WERI-Rb-1 (cell line): ENCODE data around the gene SH3D21.
A peak's percentile ranks its signal among the peaks of the same experiment; 100 is the strongest.

ENCODE experiments used
- DNase-seq: peaks from one replicate; pipeline ENCODE4 v3.0.0-alpha.2; 2020
- H3K27ac ChIP-seq: fragments of 250-450 bp; sonication (Bioruptor Pico); 2 replicates; pipeline ENCODE4 v1.5.1; 2020; ENCODE audit warnings: mild to moderate bottlenecking, moderate library complexity
- H3K27me3 ChIP-seq: fragments of 250-450 bp; sonication (Bioruptor Pico); 2 replicates; pipeline ENCODE4 v1.5.1; 2021; ENCODE audit warnings: mild to moderate bottlenecking, low read depth, moderate library complexity; ENCODE audit not compliant: insufficient read depth, severe bottlenecking
- H3K36me3 ChIP-seq: fragments of 250-450 bp; sonication (Bioruptor Pico); 2 replicates; pipeline ENCODE4 v1.5.1; 2020; ENCODE audit warnings: mild to moderate bottlenecking, moderate library complexity
- H3K4me3 ChIP-seq: 2 replicates; pipeline ENCODE4 v1.5.1; 2011; ENCODE audit warnings: low read depth, mild to moderate bottlenecking, control low read depth, low read length
- H3K9me3 ChIP-seq: fragments of 250-450 bp; sonication (Bioruptor Pico); 2 replicates; pipeline ENCODE4 v1.5.1; 2021; ENCODE audit warnings: mild to moderate bottlenecking, moderate library complexity; ENCODE audit not compliant: severe bottlenecking
- CTCF ChIP-seq: IDR thresholded peaks from 2 replicates; pipeline ENCODE4 v1.5.1; 2011; ENCODE audit warnings: low read depth, mild to moderate bottlenecking, control low read depth, inconsistent platforms, low read length

SH3D21 gene

GRCh38 chr1:36339615-36340014 lies 33.4 kb downstream of the SH3D21 start:
- Histone ChIP-seq H3K9me3 (no peaks in the 10 kb centered on the region), H3K27me3 (no peaks in the 10 kb centered on the region), H3K4me3 (no peak overlapping the region), H3K27ac (no peak overlapping the region), H3K36me3 (peaks cover 9% of the 10 kb centered on the region)
- no peak for TF ChIP-seq CTCF
- DNase-seq, result no peak

GRCh38 chr1:36341626-36342320 lies 35.6 kb downstream of the SH3D21 start:
- Histone ChIP-seq H3K36me3 (peaks cover 17% of the 10 kb centered on the region), H3K4me3 (no peak overlapping the region), H3K9me3 (no peaks in the 10 kb centered on the region), H3K27me3 (no peaks in the 10 kb centered on the region), H3K27ac (0 out of 2 replicates have a peak overlapping the region, but pooled peaks have one; percentile 14)
- no peak for DNase-seq
- no peak for TF ChIP-seq CTCF

- Histone ChIP-seq H3K27ac (no peak overlapping the region; the same call in 1 of the 2 replicates), H3K9me3 (no peaks in the 10 kb centered on the region), H3K4me3 (no peak overlapping the region), H3K36me3 (peaks cover 22% of the 10 kb centered on the region), H3K27me3 (no peaks in the 10 kb centered on the region)
- DNase-seq, result peak; percentile 58
- peak; percentile 82 for TF ChIP-seq CTCF
Observed at GRCh38 chr1:36342426-36343185, 36.4 kb downstream of the SH3D21 start.

GRCh38 chr1:36343651-36344394 lies 37.7 kb downstream of the SH3D21 start:
- TF ChIP-seq CTCF, result no peak
- DNase-seq, result no peak
- Histone ChIP-seq H3K27ac (no peak overlapping the region), H3K9me3 (no peaks in the 10 kb centered on the region), H3K4me3 (no peak overlapping the region), H3K27me3 (no peaks in the 10 kb centered on the region), H3K36me3 (peaks cover 34% of the 10 kb centered on the region)

GRCh38 chr1:36344395-36344680 lies 38.2 kb downstream of the SH3D21 start:
- H3K36me3 ChIP-seq, result peaks cover 35% of the 10 kb centered on the region
- no peaks in the 10 kb centered on the region for H3K27me3 ChIP-seq
- H3K9me3 ChIP-seq, result no peaks in the 10 kb centered on the region
- H3K27ac ChIP-seq, result no peak overlapping the region
- DNase-seq, result no peak
- no peak for TF ChIP-seq CTCF
- H3K4me3 ChIP-seq, result no peak overlapping the region
